Measurements from ENCODE around the gene CCDC154. TPM values are rescaled to one million over a fixed set of nuclear protein-coding genes. Genes with fewer than 3 reads are reported as not detected.

CCDC154 gene
- total RNA-seq, 2 donors from 2014 or later: 1.3 to 3.6 TPM

DNA sequence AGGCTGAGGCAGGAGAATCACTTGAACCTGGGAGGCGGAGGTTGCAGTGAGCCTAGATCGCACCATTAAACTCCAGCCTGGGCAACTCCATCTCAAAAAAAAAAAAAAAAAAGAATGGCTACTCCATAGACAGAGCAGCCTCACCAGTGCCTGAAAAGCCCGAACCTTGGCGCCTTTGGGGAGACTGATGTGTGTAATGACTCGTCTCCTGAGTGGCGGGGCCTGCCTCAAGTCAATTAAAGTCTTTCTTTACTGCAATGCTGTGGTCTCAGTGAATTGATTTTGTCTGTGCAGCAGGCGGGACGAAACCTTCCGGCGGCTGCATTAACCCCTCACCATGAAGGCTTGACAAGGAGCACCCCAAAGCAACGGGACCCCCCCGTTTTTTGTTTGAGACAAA, 20.3 kb downstream of the CCDC154 start:
- no peak for DNase-seq
- no peaks in the 10 kb centered on the region for H3K9me3 ChIP-seq (ENCODE audit: control insufficient read depth, low read length, poor library complexity, severe bottlenecking)

DNA sequence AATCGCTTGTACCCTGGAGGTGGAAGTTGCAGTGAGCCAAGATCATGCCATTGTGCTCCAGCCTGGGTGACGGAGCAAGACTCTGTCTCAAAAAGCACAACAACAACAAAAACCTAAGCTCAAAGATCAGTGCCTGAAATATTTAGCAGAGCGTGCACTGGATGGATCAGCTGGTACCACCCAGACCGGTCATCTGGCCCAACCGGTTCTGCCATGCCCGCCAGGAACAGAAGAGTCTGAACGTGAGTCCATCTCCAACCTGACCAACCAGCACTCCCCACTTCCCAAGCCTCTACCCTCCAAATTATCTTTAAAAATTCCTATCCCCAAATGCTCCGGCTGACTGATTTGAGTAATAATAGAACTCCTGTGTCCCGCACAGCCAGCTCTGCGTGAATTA, 22.3 kb downstream of the CCDC154 start:
- Mint-ChIP-seq H3K4me3 (no peak overlapping the region), H3K36me3 (ENCODE audit: low read depth) (no peaks in the 10 kb centered on the region), H3K4me1 (peaks cover 5% of the 10 kb centered on the region), H3K27me3 (no peaks in the 10 kb centered on the region), H3K27ac (peak overlapping the region; percentile 92)
- no peaks in the 10 kb centered on the region for H3K9me3 ChIP-seq (ENCODE audit: control insufficient read depth, low read length, poor library complexity, severe bottlenecking)
- ATAC-seq (no peak), DNase-seq (no peak)

More for the DNA sequence above, 20.3 kb downstream of the CCDC154 start:
- Mint-ChIP-seq H3K27ac (no peak overlapping the region), H3K36me3 (ENCODE audit: low read depth) (no peaks in the 10 kb centered on the region), H3K27me3 (no peaks in the 10 kb centered on the region), H3K4me3 (no peak overlapping the region), H3K4me1 (peaks cover 5% of the 10 kb centered on the region)
- ATAC-seq: no peak

DNA sequence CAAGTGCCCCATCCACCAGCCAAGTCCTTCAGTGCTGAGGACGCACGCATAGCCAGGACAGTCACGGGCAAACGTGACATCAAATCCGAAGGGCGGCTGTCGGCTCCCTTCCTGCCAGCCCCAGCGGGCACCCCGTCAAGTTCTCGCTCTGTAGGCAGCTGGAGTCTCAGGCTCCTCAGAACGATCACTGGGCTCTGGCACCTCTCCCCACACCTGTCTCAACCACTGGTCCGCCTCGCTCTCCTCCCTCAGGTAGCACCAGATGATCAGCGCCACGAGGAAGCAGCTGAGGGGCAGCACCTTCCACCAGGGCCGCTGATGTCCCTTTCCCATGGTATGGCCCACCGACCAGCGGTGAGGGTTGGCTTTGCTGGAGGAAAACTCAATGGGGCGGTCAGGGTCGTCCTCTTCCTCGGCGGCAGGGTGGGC, 24.2 kb downstream of the CCDC154 start:
- H3K27me3 Mint-ChIP-seq: no peaks in the 10 kb centered on the region
- no peak for ATAC-seq

DNA sequence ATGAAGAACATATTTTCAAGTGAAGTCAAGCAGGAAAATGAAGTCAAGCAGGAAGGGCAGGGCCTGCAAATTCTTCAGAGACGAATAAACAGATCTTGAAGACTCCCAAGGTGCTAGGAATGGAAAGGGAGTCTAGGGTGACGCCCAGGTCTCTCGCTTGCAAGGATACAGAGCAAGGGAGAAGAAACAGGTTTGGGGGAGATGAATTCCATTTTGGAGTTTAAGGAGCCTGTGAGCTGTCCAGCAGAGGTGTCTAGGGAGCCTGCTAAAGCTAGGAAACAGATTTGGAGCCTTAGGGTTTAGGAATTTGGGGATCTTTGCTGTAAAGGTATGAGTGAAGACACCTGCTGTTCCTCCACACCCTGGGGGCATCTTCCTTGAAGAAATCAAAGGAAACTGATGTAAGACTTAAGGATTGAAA, 27.8 kb downstream of the CCDC154 start:
- DNase-seq (no peak), ATAC-seq (no peak)
- H3K4me3 Mint-ChIP-seq: no peak overlapping the region
- no peaks in the 10 kb centered on the region for H3K9me3 ChIP-seq (ENCODE audit: control insufficient read depth, low read length, poor library complexity, severe bottlenecking)
- H3K27me3 Mint-ChIP-seq: no peaks in the 10 kb centered on the region
- H3K27ac Mint-ChIP-seq: no peak overlapping the region
- no peaks in the 10 kb centered on the region for H3K36me3 Mint-ChIP-seq (ENCODE audit: low read depth)
- peaks cover 11% of the 10 kb centered on the region for H3K4me1 Mint-ChIP-seq

More for the DNA sequence above, 24.2 kb downstream of the CCDC154 start:
- no peak for DNase-seq
- H3K9me3 ChIP-seq (ENCODE audit: control insufficient read depth, low read length, poor library complexity, severe bottlenecking): no peaks in the 10 kb centered on the region
- Mint-ChIP-seq H3K36me3 (ENCODE audit: low read depth) (no peaks in the 10 kb centered on the region), H3K27ac (peak overlapping the region; percentile 92), H3K4me1 (peaks cover 5% of the 10 kb centered on the region), H3K4me3 (peak overlapping the region; percentile 90)

DNA sequence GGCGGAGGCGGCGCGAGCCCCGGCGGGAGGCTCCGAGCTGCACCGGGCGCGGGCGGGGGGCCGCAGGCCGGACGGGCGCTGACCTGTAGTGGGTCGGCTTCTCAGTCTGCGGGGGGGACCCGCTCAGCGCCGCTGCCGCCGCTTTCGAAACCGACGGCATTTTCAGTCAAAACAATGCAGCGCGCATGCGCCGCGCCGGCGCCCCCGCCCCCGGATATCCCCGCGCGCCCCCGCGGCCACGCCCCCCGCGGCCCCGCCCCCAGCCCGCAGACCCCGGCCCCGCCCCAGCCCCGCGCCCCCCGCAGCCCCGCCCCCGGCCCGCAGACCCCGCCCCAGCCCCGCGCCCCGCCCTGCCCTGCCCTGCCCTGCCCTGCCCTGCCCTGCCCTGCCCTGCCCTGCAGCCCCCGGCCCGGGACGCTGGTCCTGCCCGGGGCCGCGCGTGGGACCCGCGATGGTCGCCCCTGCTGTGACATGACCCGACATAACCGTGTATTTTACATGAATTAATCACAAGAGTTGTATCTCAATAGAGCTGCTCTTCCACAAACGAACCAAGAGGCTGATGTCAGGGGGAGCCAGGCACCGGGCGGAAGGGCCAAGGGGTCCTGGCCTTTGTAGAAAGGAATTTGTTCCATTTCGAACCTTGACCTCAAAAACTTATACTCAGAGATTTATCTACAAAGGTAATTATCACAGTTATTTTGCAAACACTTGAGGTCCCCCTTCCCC, 29.7 kb downstream of the CCDC154 start, which contains the start of gene UNKL:
Gene UNKL, minus strand, starts transcription at position 173 of the 729 bp plus-strand sequence. Its CDS starts 13 bp downstream, at position 160.
- Mint-ChIP-seq H3K27me3 (no peaks in the 10 kb centered on the region), H3K27ac (peak within 1 kb of the TSS; percentile 75), H3K4me1 (peaks cover 6% of the 10 kb centered on the region), H3K4me3 (peak within 1 kb of the TSS; percentile 89), H3K36me3 (ENCODE audit: low read depth) (no peaks in the 10 kb centered on the region)
- DNase-seq: peak; percentile 76 to 88 (median 81)
- H3K9me3 ChIP-seq (ENCODE audit: control insufficient read depth, low read length, poor library complexity, severe bottlenecking): no peaks in the 10 kb centered on the region
- peak; percentile 75 for ATAC-seq

DNA sequence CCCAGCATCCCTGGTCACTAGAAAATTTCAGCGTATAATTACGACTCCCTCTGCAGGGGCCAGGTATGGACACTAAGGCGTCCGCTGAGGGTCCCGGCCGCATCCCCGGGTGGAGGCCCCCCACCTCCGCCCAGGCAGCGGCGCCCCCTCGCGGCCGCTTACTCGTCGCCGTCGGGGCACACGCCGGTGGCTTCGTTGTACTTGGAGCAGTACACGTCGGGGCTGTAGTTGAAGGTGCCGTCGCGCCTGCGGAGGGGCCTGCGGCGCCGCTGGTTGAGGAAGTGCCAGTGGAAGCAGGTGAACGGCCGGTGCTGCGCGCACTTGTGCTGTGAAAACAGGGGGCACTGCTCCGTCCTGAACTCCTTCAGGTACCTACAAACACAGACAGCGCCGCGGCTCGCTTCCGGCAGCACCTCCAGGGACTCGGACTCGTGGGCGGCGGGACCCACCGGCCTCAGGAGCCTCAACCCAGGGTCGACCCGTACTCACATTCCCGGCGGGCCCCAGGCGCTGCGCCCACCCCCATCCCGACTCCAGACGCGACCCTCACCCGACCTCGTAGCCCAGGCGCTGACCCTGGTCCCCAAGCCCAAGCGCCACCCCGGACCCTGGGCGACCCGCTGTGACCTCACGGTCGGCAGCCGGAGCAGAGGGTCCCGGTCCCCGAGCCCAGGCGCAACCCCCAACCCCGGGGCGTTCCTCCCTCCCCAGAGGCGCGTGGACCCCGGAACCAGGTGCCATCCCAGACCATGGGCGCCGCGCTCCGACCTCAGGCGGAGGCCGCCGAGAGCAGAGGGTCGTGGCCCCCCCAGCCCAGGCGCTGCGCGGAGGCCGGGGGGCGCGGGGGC, 30.4 kb downstream of the CCDC154 start:
- H3K9me3 ChIP-seq (ENCODE audit: control insufficient read depth, low read length, poor library complexity, severe bottlenecking): no peaks in the 10 kb centered on the region
- peak; percentile 57 for ATAC-seq
- Mint-ChIP-seq H3K36me3 (ENCODE audit: low read depth) (no peaks in the 10 kb centered on the region), H3K27me3 (no peaks in the 10 kb centered on the region), H3K4me1 (peaks cover 10% of the 10 kb centered on the region), H3K27ac (peak overlapping the region; percentile 75), H3K4me3 (peak overlapping the region; percentile 89)
- DNase-seq: peak; percentile 49 to 65 (median 52)

DNA sequence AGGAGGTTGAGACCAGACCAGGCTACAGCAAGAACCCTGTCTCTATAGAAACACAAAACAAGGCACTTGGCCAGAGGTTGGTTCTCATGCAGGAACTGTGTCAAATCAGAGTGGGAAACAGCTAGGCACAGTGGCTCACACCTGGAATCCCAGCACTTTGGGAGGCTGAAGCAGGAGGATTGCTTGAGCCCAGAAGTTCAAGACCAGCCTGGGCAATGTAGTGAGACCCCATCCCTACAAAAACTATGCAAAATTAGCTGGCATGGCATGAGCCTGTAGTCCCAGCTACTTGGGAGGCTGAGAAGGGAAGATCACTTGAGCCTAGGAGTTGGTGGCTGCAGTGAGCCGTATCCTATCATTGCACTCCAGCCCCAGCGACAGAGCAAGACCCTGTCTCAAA, 31.5 kb downstream of the CCDC154 start:
- no peak for DNase-seq
- Mint-ChIP-seq H3K4me3 (no peak overlapping the region), H3K36me3 (ENCODE audit: low read depth) (no peaks in the 10 kb centered on the region), H3K27me3 (no peaks in the 10 kb centered on the region), H3K27ac (peak overlapping the region; percentile 75), H3K4me1 (peaks cover 14% of the 10 kb centered on the region)
- no peak for ATAC-seq
- H3K9me3 ChIP-seq (ENCODE audit: control insufficient read depth, low read length, poor library complexity, severe bottlenecking): no peaks in the 10 kb centered on the region

DNA sequence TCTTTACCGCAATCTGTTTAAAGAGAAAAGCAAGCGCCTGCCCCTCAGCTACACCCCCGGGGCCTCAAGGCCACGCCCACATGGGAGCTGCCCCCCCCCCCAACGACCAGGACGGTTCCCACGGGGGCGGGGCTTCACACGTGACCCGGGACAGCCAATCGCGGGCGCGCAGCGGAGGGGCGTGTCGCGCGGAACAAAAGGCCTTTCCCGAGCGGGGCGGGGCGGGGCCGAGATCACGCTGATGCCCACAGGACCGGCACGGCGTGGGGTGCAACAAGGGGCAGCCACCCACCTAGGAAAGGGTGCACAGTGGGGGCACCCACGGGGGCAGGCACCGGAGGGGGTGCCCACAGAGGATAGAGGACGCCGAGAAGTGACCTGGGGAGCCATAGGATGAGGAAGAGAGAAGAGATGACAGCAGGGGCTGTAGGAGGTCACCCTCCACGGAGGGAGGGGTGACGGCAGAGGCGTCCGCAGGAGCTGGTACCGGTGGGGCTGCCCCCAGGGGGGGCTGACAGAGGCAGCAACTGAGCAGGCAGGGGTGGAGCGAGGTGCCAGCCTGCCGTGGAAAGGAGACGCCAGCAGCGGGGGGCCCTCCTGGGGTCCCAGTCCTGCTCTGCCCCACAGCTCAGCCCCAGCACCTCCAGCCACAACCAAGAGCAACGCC, 36.1 kb downstream of the CCDC154 start:
- Mint-ChIP-seq H3K27me3 (no peaks in the 10 kb centered on the region), H3K36me3 (ENCODE audit: low read depth) (no peaks in the 10 kb centered on the region), H3K4me1 (peaks cover 19% of the 10 kb centered on the region), H3K27ac (no peak overlapping the region), H3K4me3 (peak overlapping the region; percentile 87)
- no peaks in the 10 kb centered on the region for H3K9me3 ChIP-seq (ENCODE audit: control insufficient read depth, low read length, poor library complexity, severe bottlenecking)
- DNase-seq (peak; percentile 95 to 96 (median 96)), ATAC-seq (peak; percentile 96)

DNA sequence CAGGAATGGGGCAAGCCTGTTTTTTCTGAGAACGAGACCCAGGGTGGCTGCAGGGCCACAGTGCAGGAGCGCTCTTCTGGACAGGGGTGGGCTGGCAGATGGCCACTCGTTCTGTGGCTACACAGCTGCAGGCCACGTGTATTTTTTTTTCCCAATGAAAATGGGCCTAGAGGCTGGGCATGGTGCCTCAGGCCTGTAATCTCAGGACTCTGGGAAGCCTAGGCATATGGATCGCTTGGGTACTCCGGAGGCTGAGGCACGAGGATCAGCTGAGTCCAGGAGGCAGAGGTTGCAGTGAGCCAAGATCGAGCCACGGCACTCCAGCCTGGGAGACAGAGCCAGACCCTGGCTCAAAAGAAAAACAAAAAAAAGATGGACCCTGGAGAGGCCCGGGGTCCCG, 36.6 kb downstream of the CCDC154 start:
- peaks cover 19% of the 10 kb centered on the region for H3K4me1 Mint-ChIP-seq
- no peaks in the 10 kb centered on the region for H3K36me3 Mint-ChIP-seq (ENCODE audit: low read depth)
- no peak overlapping the region for H3K27ac Mint-ChIP-seq
- H3K4me3 Mint-ChIP-seq: peak overlapping the region; percentile 87
- H3K27me3 Mint-ChIP-seq: no peaks in the 10 kb centered on the region
- H3K9me3 ChIP-seq (ENCODE audit: control insufficient read depth, low read length, poor library complexity, severe bottlenecking): no peaks in the 10 kb centered on the region
- DNase-seq: no peak
- no peak for ATAC-seq

DNA sequence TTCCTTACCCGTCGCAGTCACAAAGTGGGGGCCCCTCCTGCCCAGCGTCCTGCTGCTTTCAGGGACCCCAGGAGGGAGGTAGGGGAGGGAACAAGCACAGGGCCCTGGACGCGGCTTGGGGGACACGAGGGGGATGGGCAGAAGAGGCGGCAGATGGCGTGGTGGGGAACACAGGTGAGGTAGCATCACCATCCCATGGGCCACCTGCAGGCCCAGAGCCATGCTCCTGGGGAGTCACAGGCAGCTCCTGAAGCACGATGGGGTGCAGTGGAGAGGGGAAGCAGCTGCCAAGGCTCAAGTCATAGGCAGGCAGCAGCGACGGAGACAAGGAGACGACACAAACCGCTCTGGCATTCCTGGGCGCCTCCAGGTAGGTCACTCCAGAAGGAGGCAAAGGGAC, 40.6 kb downstream of the CCDC154 start:
- Mint-ChIP-seq H3K4me1 (peaks cover 14% of the 10 kb centered on the region), H3K27ac (no peak overlapping the region), H3K27me3 (no peaks in the 10 kb centered on the region), H3K4me3 (no peak overlapping the region), H3K36me3 (ENCODE audit: low read depth) (peaks cover 2% of the 10 kb centered on the region)
- H3K9me3 ChIP-seq (ENCODE audit: control insufficient read depth, low read length, poor library complexity, severe bottlenecking): no peaks in the 10 kb centered on the region
- ATAC-seq (no peak), DNase-seq (no peak)

DNA sequence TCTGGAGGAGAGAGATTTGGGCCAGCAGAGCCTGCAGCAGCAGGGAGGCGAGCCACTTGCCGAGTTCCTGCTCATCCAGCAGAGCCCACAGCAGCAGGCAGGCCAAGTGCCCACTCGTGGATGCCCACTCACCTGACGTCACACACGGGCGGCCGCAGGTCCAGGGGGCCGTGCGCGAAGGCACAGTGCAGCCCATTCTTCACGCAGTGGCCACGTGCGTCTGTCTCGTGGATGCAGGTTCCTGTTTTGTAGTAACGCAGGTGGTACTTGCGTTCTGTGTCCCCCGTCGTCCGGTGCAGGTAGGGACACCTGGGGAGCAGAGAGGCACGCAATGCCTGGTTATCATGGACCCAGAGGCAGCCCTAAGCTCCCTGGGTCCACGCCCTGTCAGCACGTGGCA, 41.3 kb downstream of the CCDC154 start:
- no peaks in the 10 kb centered on the region for H3K9me3 ChIP-seq (ENCODE audit: control insufficient read depth, low read length, poor library complexity, severe bottlenecking)
- ATAC-seq (no peak), DNase-seq (no peak)
- Mint-ChIP-seq H3K4me3 (no peak overlapping the region), H3K27me3 (no peaks in the 10 kb centered on the region), H3K36me3 (ENCODE audit: low read depth) (peaks cover 2% of the 10 kb centered on the region), H3K4me1 (peaks cover 10% of the 10 kb centered on the region), H3K27ac (no peak overlapping the region)

DNA sequence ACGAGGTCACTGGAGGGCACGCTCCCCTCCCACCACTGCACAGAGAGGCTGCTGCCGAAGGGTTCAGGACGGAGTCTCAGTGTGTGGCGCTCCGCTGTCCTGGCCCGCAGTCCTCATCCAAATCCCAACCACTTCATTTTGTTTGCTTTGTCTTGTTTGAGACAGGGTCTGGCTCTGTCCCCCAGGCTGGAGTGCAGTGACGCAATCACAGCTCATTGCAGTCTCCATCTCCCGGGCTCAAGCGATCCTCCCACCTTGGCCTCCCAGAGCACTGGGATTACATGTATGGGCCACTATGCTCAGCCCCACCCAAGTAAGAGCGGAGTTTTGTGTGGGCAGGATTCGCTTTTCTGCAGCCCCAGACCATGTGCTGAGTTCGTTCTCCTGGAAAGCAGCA, 42.6 kb downstream of the CCDC154 start:
- DNase-seq (no peak), ATAC-seq (no peak)
- no peak overlapping the region for H3K27ac Mint-ChIP-seq
- peaks cover 2% of the 10 kb centered on the region for H3K36me3 Mint-ChIP-seq (ENCODE audit: low read depth)
- H3K27me3 Mint-ChIP-seq: no peaks in the 10 kb centered on the region
- H3K4me3 Mint-ChIP-seq: no peak overlapping the region
- H3K9me3 ChIP-seq (ENCODE audit: control insufficient read depth, low read length, poor library complexity, severe bottlenecking): no peaks in the 10 kb centered on the region
- H3K4me1 Mint-ChIP-seq: peaks cover 8% of the 10 kb centered on the region

Measured in T-helper 17 cell (primary cell).